GM19099 (cell line): ENCODE measurements around the gene TCERG1.

Source experiments
- POLR2A ChIP-seq: IDR thresholded peaks from 3 replicates; pipeline ENCODE4 v1.6.1; 2011; ENCODE audit warnings: low read depth; ENCODE audit not compliant: insufficient read length; ENCODE audit errors: extremely low read depth

The TCERG1 gene

DNA sequence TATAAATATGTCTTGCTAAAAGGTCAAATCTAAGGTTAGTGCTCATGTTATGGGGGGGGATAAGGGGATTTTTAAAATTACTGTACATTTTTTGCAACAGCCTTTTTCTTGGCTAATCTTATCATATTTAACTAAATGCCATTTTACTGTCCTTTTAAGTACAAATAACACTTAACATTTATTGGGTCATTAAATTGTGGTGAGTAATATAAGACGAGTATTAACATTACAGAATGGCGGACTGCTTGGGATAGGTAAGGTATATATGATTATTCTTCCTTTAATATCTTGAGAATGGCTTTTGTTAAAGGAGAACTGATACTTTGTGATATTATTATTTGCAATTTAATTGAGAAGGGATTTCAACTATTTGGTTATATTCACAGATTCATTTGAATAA is 35.6 kb downstream of the TCERG1 start:
- no peak for TF ChIP-seq POLR2A

DNA sequence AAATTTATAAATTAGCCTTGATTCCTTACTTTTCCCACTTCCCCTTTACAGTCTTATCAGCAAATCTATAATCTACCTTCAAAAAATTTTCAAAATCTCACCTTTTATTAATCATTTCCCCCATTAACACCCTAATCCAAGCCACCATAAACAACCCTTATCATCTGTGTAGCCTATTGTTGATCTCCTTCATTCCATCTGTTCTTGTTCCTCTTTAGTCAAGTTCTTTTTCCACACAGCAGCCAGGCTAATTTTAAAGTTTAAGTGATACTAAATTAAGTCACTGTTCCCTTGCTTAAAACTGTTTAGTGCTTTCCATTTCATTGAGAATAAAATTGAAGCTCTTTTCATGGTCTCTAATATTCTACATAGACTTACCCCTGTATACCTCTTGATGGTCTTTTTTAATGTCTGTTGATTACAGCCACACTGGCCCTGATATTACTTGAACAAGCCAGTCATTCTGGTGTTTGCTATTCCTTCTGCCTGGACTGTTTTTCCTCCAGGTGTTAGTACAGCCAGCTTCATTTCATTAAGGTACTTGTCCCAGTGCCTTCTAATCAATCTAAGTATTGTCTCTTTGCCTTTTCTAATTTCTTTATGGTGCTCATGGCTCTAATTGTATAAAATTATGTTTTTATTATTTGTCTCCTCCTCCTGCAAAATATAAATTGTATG is 37.7 kb downstream of the TCERG1 start:
- no peak for TF ChIP-seq POLR2A

DNA sequence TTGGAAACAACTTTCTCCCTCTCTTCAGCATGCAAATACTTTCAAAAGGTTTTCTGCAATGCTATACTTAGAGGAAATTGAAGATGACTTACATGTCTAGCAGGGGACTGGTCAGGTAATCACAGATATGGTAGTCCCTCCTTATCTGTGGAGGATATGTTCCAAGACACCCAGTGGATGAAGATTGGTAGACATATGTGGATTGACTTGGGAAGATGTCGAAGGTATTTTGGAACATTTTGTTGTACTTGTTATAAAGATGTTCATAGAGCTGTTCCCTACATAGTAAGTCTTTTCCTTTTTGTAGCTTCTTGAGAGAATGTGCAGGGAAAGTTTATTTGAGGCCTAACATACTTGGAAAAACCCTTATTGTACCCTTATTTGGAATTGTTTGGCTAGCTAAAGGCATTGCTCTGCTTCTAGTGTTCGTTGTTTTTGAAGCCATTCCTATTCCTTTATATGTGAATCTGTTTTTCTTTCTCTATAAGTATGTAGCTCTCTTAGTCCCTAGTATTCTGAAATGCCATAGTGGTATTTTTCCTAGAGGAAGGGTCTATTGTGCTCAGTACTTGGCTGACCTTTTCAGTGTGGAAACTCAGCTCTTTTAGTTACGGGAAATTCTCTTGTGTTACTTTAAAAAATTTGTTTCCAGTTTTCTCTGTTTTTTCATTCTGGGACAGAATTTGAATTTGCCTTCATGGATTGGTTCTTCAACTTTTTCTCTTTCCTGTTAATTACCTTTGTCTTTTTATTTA is 43.1 kb downstream of the TCERG1 start:
- TF ChIP-seq POLR2A = no peak

DNA sequence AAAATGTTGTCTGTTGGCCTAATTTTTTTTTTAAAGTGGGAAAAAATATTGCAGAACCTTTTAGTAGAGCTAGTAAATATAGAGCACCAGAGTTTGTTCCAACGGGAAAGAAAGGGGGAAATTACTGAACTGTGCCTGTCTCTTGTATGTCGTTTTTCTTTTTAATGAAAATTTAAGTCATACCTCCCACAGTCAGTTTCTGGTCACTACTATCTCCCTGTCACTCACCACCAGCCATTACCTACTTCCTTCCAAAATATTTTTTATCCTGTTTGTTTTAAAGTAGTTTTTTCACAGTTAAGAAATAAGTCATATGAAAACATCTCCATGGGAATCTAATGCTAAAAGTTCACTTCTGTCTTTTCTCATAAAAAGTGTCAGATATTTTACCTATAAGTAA is 47.5 kb downstream of the TCERG1 start:
- TF ChIP-seq POLR2A = no peak

DNA sequence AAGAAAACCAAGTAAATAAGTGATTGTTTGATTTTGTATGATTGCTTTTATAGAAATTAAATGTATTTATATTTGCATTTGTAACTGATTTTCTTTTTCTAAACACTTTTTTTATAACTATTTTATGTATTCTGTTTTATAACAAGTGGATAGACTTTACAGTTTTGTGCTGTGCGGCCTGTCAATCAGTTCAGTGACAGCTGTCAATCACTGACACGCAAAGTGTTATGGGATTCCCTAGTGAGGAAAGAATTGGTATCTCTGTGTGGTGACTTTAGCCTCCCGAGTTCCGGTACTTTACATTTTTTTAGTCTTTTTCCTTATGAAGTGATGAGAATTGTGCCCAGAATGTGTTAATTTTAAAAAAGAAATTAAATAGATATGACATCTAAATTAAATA is 52.5 kb downstream of the TCERG1 start:
- no peak for TF ChIP-seq POLR2A

DNA sequence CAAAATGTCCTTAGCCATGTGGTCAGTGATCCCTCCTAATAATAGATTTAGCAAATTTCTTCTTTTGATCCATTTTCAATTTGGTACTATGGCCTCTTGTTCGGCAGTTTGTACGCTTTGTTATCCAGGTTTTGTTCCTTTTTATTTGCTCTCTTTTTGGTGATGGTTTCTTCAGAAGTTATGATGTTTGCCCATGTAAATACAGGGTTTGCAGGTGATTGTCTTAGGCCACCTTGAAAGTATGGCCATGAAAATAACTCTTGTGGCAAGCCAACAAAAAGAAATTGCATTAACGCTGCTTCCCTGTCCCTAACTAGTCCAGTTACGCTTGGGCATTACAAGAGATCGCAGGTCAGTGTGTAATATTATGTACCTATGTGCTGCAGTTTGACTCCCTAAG is 60.3 kb downstream of the TCERG1 start:
- no peak for TF ChIP-seq POLR2A

DNA sequence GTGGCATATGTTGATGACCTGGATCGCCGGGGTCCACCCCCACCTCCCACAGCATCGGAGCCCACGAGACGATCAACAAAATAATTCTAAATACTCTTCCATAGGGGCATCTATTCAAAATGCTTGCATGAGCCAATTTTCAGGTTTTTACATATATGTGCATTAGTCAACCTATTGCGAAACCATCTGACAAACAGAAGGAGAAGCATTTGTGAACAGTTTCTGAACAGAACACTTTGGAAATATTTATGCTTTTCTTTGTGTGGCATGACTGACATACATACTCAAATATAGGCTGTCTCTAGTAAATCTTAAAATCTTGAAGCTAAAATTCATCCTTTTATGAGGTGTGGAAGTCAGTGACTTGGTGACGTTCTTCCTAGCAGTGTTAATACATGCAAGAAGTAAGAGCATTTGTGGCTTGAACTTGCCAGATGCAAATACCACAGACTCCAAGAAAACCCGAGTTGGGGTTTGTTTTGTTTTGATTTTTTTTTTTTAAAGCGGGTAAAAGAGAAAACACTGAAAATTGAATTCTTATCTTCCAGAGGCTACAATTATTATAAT is 63.5 kb downstream of the TCERG1 start:
- no peak for TF ChIP-seq POLR2A

DNA sequence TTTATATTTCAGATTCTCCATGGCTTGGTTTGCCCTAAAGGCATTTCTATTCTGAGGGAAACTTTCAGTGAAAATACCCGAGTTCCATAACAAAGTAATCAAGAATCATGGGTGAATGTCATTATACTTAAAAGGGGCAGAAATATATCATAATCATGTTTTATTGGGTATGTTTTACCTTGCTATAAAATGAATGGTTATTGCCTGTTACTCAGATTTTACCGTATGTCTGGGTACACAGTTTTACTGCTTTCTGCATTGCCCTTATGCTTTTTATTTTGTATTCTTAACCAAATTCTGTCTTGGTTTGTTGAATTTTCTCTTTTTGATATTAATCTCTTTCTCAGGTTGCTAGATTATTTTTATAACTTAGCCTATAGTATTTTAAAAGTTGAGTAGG is 66.3 kb downstream of the TCERG1 start:
- no peak for TF ChIP-seq POLR2A

DNA sequence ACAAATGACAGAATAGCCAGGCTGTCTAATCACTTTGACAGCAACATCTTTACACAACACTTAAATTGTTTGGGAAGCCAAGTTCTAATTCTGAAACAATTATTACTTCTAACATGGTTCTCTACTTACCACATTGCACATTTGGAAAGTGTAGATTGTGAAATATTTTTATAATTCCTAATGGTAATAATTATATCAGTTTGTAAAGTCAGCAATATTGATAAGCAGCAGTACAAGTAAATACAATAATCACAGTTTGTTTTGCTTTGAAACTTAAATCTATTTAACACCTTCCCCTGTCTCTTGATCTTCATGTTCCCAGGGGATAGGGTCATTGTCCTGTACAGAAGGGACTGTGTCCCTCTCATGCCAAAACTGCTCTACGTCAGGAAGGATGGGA is 67.4 kb downstream of the TCERG1 start:
- TF ChIP-seq POLR2A = no peak

DNA sequence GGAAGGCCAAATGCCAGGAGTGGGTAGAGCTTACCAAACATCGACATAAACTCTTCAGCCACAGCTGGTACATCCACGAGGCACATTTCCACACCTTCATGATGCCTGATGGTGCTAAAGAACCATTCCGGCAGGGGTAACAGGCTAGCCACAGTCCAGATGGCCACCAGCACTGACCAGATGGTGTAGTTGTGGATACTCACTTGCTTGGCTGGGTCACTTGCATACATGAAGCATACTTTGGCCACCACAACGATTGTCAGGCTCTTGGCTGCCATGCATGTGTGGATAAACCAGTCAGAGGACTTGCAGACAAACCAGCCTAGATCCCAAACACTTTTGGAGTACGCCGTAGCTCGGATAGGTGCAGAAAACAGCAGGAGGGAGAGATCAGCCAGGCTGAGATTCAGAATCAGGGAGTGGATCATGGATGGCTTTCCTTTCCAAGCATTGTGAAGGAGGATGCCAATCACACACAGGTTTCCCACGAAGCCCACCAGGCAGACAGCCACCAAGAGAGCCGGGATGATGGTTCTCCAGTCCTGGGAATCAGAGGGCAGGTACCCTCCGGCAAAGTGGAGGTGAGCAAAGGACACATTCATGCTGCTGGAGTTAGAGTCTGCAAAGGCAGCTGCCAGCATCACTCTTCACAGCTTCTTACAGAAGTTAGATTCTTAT is 68.5 kb downstream of the TCERG1 start:
- no peak for TF ChIP-seq POLR2A

DNA sequence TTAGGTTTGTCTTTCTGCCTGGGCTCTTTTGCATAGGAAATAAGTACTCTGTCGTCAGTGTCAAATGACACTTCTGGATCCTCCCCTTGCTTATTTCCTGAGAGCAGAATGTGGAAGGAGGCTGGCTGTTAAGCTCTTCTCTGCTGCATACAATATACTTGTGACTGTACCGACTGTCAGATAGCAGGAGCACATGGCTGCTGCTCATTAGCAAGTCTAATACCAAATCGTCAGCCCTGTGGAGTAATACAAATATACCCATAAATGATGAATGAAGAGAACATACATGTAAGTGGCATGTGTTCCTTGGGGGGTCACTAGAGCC is 69.0 kb downstream of the TCERG1 start, which contains the start of gene GPR151:
Gene GPR151 (minus strand): TSS at position 40 of the 325 bp plus-strand sequence. CDS start 77 bp downstream, outside the sequence.
- no peak for TF ChIP-seq POLR2A

DNA sequence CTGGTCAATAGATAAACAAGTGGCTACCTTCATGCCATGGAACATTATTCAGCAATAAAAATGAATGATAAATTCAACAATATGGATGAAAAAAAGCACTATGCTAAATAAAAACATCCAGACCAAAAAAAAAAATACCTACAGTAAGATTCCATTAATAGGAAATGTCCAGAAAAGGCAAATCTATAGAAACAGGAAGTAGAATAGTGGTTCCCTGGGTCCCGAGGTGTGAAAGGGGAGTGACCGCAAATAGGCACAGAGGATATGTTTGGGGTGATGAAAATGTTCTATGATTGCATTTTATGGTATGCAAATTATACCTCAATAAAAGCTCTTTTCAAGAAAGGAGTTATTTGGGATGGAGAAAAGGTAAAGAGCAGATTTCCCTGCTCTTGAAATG is 72.4 kb downstream of the TCERG1 start:
- no peak for TF ChIP-seq POLR2A

DNA sequence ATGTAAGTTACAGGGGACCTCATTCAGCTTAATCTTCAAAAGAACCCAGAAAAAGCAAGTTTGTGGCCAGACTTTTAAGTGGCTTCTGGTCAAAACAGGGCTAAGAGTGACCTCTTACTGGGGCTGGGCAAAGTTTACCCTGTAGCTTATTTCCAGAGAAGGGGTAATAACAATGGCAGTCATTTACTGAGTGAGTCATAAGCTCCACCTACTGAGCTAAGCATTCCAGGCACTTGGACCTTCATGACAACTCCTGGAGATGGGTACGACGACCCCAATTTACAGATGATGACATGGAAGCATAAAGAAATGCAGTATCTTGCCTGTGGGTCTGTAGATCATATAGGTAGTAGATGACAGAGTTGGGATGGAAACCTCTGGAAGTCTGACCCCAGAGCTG is 73.6 kb downstream of the TCERG1 start:
- TF ChIP-seq POLR2A = no peak

DNA sequence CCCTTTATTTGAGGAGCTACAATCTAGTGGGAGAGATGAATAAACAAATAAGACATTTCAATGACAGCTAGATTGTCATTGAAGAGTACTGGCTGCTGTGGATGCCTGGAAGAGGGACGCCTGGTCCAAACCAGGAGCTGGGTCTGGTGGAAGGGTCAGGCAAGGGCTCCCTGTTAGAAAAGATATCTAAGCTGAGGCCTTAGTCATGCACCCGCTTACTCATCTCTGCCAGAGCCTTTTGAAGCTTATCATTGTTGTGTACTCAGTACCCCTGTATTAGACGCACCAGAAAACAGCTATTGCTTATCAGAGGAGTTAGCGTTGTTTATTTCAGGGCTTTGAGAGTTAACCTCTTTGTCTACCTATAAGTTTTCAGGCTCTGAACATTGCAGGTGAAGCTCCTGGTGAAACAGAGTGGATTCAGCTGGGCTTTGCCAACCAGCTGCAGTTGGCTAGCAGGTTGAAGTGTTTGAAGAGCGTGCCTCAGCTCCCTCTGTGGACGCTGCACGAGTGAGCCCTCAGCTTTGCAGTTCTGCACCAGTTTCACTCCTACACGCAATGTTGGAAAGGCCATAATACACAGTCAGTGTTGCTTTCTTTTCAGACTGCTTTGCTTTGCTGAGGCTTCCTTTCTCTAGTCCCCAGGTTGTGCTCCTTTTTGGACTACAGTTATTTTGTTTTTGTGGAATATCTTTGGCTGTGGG is 74.4 kb downstream of the TCERG1 start:
- TF ChIP-seq POLR2A = no peak

DNA sequence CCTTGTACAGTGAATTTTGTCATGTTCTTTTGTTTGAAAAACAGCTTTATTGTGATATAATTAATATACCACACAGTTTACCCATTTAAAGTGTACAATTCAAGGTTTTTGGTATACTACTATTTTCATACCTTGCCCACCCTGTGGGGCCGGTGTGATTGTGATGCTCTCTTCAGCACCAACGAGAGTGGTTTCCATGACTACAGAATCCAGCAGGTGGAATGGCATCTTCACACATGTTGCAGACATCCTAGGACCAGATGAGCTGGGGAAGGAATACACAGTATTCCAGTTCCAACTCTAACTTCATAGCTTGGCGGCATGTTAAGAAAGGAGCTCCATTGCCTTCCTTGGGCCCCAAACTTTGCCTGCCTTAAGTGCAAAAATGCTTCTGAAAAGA is 76.6 kb downstream of the TCERG1 start:
- TF ChIP-seq POLR2A = no peak
